GM10248 (cell line): Measurements from ENCODE around the gene SPN.
"Not testable (repeated sequence)": the region's sequence is repeated elsewhere in the genome, so short reads cannot be mapped to it uniquely, and the experiment has no call there.

Experiments used
- CTCF ChIA-PET: fragments of 300-600 bp; sonication (Branson Sonifier 250); formaldehyde crosslinking; extraction: SDS; loops from one replicate; lab custom pipeline; 2021; ENCODE audit warnings: antibody characterized with exemption; lab: Yijun Ruan, JAX
- POLR2A ChIA-PET: fragments of 350-650 bp; sonication (Branson Sonifier 250); formaldehyde crosslinking; extraction: SDS; loops from one replicate; lab custom pipeline; 2020; ENCODE audit warnings: antibody characterized with exemption; lab: Yijun Ruan, JAX
- DNase-seq: peaks from one replicate; pipeline ENCODE4 v3.0.0; 2012; ENCODE audit errors: extremely low spot score
- CTCF ChIP-seq: IDR thresholded peaks from 2 replicates; pipeline ENCODE4 v1.5.1; 2012; ENCODE audit warnings: mild to moderate bottlenecking, low read depth; ENCODE audit errors: extremely low read depth, missing control alignments, control extremely low read depth

Gene SPN

GRCh38 chr16:29699324-29700219, 36.5 kb downstream of the SPN start:
- ChIA-PET POLR2A (interaction anchor here (0.5 kb wide), 1 partner anchor 37 kb away, joined by 3 read pairs; no protein-coding TSS in a partner anchor), CTCF (interaction anchor here (0.9 to 4.9 kb wide), 26 partner anchors 8 to 356 kb away, joined by 3 to 32 read pairs (median 6); partner anchors contain the start of genes KIF22 and TLCD3B)
- TF ChIP-seq CTCF, result no peak
- no peak for DNase-seq

GRCh38 chr16:29700253-29700987, 37.4 kb downstream of the SPN start:
- ChIA-PET POLR2A (interaction anchor here (0.5 kb wide), 1 partner anchor 38 kb away, joined by 3 read pairs; no protein-coding TSS in a partner anchor), CTCF (interaction anchor here (0.9 to 4.9 kb wide), 28 partner anchors 9 to 355 kb away, joined by 3 to 32 read pairs (median 5); partner anchors contain the start of genes KIF22 and TLCD3B)
- peak; percentile 56 for TF ChIP-seq CTCF
- peak; percentile 73 for DNase-seq

GRCh38 chr16:29701214-29701555, 38.1 kb downstream of the SPN start:
- TF ChIP-seq CTCF, result no peak
- POLR2A ChIA-PET, result no interaction called here
- no peak for DNase-seq
- CTCF ChIA-PET, result interaction anchor here (1.1 to 4.9 kb wide), 15 partner anchors 10 to 331 kb away, joined by 3 to 32 read pairs (median 10); partner anchors contain the start of genes KIF22 and TLCD3B

GRCh38 chr16:29702269-29702668, 39.2 kb downstream of the SPN start:
- DNase-seq, result no peak
- POLR2A ChIA-PET, result interaction anchor here (0.6 kb wide), 1 partner anchor 256 kb away, joined by 4 read pairs; no protein-coding TSS in a partner anchor
- no peak for TF ChIP-seq CTCF
- CTCF ChIA-PET, result interaction anchor here (0.6 to 4.9 kb wide), 11 partner anchors 10 to 330 kb away, joined by 3 to 32 read pairs (median 5); partner anchors contain the start of gene TLCD3B

GRCh38 chr16:29705030-29705429, 42.0 kb downstream of the SPN start:
- CTCF ChIA-PET, result interaction anchor here (1.2 to 2.1 kb wide), 4 partner anchors 12 to 143 kb away, joined by 3 to 6 read pairs (median 4); partner anchors contain the start of gene PAGR1
- POLR2A ChIA-PET, result no interaction called here
- TF ChIP-seq CTCF, result no peak
- no peak for DNase-seq

- POLR2A ChIA-PET, DNase-seq: not testable (repeated sequence)
- CTCF ChIA-PET, result interaction anchor here (1.3 kb wide), 1 partner anchor 78 kb away, joined by 3 read pairs; no protein-coding TSS in a partner anchor
These were observed 44.1 kb downstream of the SPN start for GRCh38 chr16:29707160-29707559.
